ENCODE data around the gene CLDN9. TPM values are rescaled to one million over a fixed set of nuclear protein-coding genes. Genes with fewer than 3 reads are reported as not detected.

Gene CLDN9
- total RNA-seq, 1 donor from 2014 or later = not detected

GRCh38 chr16:2975161-2975795 lies 37.4 kb upstream of the CLDN9 start:
- peaks cover 4% of the 10 kb centered on the region for H3K4me1 Mint-ChIP-seq
- no peak overlapping the region for H3K27ac Mint-ChIP-seq
- peaks cover 5% of the 10 kb centered on the region for H3K27me3 Mint-ChIP-seq
- DNase-seq (no peak), ATAC-seq (ENCODE audit: low read depth) (no peak)
- H3K36me3 Mint-ChIP-seq (ENCODE audit: low read depth) = no peaks in the 10 kb centered on the region
- no peak overlapping the region for H3K4me3 Mint-ChIP-seq
- H3K9me3 Mint-ChIP-seq = no peaks in the 10 kb centered on the region
- ChIA-PET POLR2A (interaction anchor here (1.3 kb wide), 1 partner anchor 63 kb away, joined by 4 read pairs; the partner anchor contains the start of gene FLYWCH1), CTCF (interaction anchor here (1.2 kb wide), 1 partner anchor 57 kb away, joined by 3 read pairs; no protein-coding TSS in a partner anchor)
- TF ChIP-seq CTCF (IDR thresholded peaks at IDR 0.05) = no peak
- intact Hi-C loops (cut with micrococcal nuclease) = no loop called here

DNA sequence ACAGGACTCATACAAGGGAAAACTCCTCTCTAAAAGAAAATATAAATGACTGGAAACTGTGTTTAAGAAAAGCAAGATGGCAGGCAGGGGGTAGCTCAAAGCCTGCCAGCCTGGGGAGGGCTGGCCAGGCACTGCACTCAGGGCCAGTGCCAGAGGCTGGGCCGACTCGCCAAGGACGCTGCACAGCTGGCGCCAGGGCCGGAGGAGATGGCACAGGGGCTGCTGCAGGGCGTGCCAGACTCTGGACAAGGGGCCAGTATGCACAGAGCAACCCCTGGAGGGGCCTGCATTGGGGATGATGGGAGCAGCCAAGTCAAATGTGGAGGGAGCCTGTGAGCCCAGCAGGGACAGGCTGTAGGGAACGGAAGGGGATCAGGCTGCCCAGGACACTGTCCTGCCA lies 36.5 kb upstream of the CLDN9 start:
- Mint-ChIP-seq H3K27ac (no peak overlapping the region), H3K4me3 (no peak overlapping the region), H3K4me1 (peaks cover 9% of the 10 kb centered on the region), H3K27me3 (peaks cover 4% of the 10 kb centered on the region), H3K36me3 (ENCODE audit: low read depth) (no peaks in the 10 kb centered on the region), H3K9me3 (no peaks in the 10 kb centered on the region)
- CTCF ChIA-PET = no interaction called here
- intact Hi-C loops (cut with micrococcal nuclease) = no loop called here
- DNase-seq (no peak), ATAC-seq (ENCODE audit: low read depth) (no peak)
- TF ChIP-seq CTCF (IDR thresholded peaks at IDR 0.05) = no peak
- POLR2A ChIA-PET = no interaction called here

DNA sequence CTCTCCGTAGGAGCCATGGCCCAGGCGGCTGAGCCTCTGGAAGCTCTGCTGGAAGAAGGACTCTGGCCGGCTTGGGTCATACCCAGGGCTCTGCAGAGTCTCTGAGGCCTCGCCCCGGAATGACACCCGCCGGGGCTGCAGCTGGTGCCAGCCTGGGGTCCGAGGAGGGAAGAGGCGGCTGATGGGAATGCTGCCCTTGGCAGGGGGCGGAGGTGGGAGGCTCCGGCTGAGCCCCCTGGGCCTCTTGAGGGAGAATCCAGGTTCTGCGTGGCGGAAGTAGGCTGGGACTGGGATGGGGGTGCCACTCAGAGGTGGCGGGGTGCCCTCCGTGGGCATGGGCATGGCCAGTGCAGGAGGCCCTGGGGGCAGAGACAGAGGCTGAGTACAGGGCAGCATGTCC lies 36.0 kb upstream of the CLDN9 start:
- POLR2A ChIA-PET = no interaction called here
- TF ChIP-seq CTCF (IDR thresholded peaks at IDR 0.05) = no peak
- no peak overlapping the region for H3K27ac Mint-ChIP-seq
- H3K27me3 Mint-ChIP-seq = peaks cover 4% of the 10 kb centered on the region
- H3K4me3 Mint-ChIP-seq = no peak overlapping the region
- CTCF ChIA-PET = no interaction called here
- H3K9me3 Mint-ChIP-seq = no peaks in the 10 kb centered on the region
- intact Hi-C loops (cut with micrococcal nuclease) = no loop called here
- H3K4me1 Mint-ChIP-seq = peaks cover 12% of the 10 kb centered on the region
- ATAC-seq (ENCODE audit: low read depth) (no peak), DNase-seq (no peak)
- no peaks in the 10 kb centered on the region for H3K36me3 Mint-ChIP-seq (ENCODE audit: low read depth)

DNA sequence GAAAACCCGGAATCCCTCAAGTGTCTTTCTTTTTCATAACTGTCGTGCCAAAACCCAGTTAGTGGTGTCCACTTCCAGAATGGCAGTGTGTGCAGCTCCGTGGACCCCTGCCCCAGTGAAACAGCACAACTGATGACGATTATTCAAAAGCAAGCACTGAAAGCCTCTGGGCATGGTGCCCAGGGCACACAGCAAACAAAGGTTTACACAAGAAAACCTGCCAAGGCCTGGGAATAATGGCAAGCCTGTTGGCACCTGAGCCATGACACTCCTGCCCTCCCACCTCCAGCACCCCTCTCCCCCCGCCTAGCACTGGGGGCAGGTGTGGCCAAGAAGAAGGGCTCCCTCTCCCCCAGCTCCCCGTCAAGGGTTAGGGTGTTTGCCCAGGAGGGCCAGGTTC lies 35.3 kb upstream of the CLDN9 start:
- no peak overlapping the region for H3K4me3 Mint-ChIP-seq
- H3K27me3 Mint-ChIP-seq = no peaks in the 10 kb centered on the region
- H3K27ac Mint-ChIP-seq = no peak overlapping the region
- no peak for TF ChIP-seq CTCF (IDR thresholded peaks at IDR 0.05)
- no peaks in the 10 kb centered on the region for H3K36me3 Mint-ChIP-seq (ENCODE audit: low read depth)
- CTCF ChIA-PET = interaction anchor here (1.5 kb wide), 1 partner anchor 50 kb away, joined by 3 read pairs; no protein-coding TSS in a partner anchor
- intact Hi-C loops (cut with micrococcal nuclease) = no loop called here
- DNase-seq = no peak
- POLR2A ChIA-PET = no interaction called here
- no peak for ATAC-seq (ENCODE audit: low read depth)
- no peaks in the 10 kb centered on the region for H3K9me3 Mint-ChIP-seq
- peaks cover 15% of the 10 kb centered on the region for H3K4me1 Mint-ChIP-seq

DNA sequence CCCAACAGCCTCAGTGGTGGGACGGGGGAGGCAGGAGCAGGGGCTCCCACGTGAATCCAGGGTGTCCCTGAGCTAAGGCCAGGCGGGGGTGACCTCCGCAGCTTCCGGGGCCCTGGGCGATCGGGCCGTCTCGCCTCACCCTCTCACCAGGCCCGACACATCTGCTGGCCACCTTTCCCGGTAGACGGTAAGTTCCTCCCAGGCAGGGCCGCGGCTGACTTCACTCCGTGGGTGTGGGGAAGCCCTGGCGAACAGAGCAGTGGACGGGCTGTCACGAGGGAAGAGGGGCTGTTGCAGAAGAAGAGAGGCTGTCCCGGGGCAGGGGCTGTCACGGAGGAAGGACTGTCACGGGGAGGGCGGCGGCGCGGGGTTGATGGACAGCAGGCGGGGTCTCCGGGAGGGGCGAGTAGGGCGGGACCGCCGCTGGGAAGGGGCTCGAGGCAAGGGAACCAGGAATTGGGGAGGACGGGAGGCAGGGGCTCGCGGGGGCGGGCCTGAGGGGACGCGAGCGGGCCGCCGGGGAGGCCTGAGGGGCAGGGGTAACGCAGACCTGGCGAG lies 33.0 kb upstream of the CLDN9 start:
- H3K9me3 Mint-ChIP-seq = no peaks in the 10 kb centered on the region
- no peak for ATAC-seq (ENCODE audit: low read depth)
- H3K27me3 Mint-ChIP-seq = no peaks in the 10 kb centered on the region
- H3K4me1 Mint-ChIP-seq = peaks cover 27% of the 10 kb centered on the region
- intact Hi-C loops (cut with micrococcal nuclease) = loop anchor here (1.0 kb wide), 2 partner anchors 10 to 45 kb away; partner anchors contain the start of genes PAQR4 and THOC6
- no peak for DNase-seq
- ChIA-PET POLR2A (interaction anchor here (0.6 to 1.5 kb wide), 12 partner anchors 8 to 566 kb away, joined by 3 to 12 read pairs (median 4); partner anchors contain the start of genes ELOB and KCTD5), CTCF (no interaction called here)
- H3K36me3 Mint-ChIP-seq (ENCODE audit: low read depth) = no peaks in the 10 kb centered on the region
- no peak for TF ChIP-seq CTCF (IDR thresholded peaks at IDR 0.05)
- H3K27ac Mint-ChIP-seq = no peak overlapping the region
- H3K4me3 Mint-ChIP-seq = peak overlapping the region; percentile 67

Measured in activated B cell treated with CpG ODN at 0.5 μM for 24 hours (primary cell).